CD8-positive, alpha-beta memory T cell (primary cell): ENCODE data around the gene GGN. TPM values are rescaled to one million over a fixed set of nuclear protein-coding genes. Genes with fewer than 3 reads are reported as not detected.

ENCODE experiments used
- CTCF ChIA-PET: fragments of 350-600 bp; sonication (Branson Sonifier 250); formaldehyde crosslinking; loops from one replicate; lab custom pipeline; 2021; ENCODE audit warnings: antibody characterized with exemption; lab: Charles Lee
- POLR2A ChIA-PET: fragments of 350-600 bp; sonication (Branson Sonifier 250); formaldehyde crosslinking; loops from one replicate; lab custom pipeline; 2021; ENCODE audit warnings: antibody characterized with exemption; lab: Charles Lee
- DNase-seq, 5 donors: peaks; one replicate each; pipeline versions ENCODE4 v3.0.0 to v3.0.0-alpha.2; 2020 to 2022; ENCODE audit warnings: mixed read lengths in 1 of 5
- H3K27ac ChIP-seq: one replicate; pipeline ENCODE4 v1.7.0; 2013; ENCODE audit warnings: low read depth, mild to moderate bottlenecking, low read length, moderate library complexity
- H3K27me3 ChIP-seq: 2 replicates; pipeline ENCODE4 v1.7.0; 2013; ENCODE audit warnings: low read length, mild to moderate bottlenecking; ENCODE audit not compliant: insufficient read depth, poor library complexity, severe bottlenecking
- H3K36me3 ChIP-seq: 2 replicates; pipeline ENCODE4 v1.7.0; 2013; ENCODE audit warnings: mild to moderate bottlenecking, low read length, moderate library complexity; ENCODE audit not compliant: insufficient read depth
- H3K4me1 ChIP-seq: 2 replicates; pipeline ENCODE4 v1.7.0; 2013; ENCODE audit warnings: mild to moderate bottlenecking, low read length, moderate library complexity; ENCODE audit not compliant: insufficient read depth
- H3K4me3 ChIP-seq: 2 replicates; pipeline ENCODE4 v1.7.0; 2013; ENCODE audit warnings: mild to moderate bottlenecking, low read length
- H3K9me3 ChIP-seq: 2 replicates; pipeline ENCODE4 v1.7.0; 2013; ENCODE audit warnings: mild to moderate bottlenecking, low read length
- H3K27ac Mint-ChIP-seq, 8 donors: one replicate each; pipeline ENCODE4 v1.8.0; 2020 to 2021; ENCODE audit warnings: mixed read lengths in 8 of 8, mild to moderate bottlenecking in 6 of 8, inconsistent platforms in 3 of 8, moderate library complexity in 3 of 8
- H3K27me3 Mint-ChIP-seq, 2 donors: one replicate each; pipeline ENCODE4 v1.8.0; 2020 to 2021; ENCODE audit warnings: mixed read lengths in 2 of 2, mild to moderate bottlenecking in 1 of 2, moderate library complexity in 1 of 2
- H3K36me3 Mint-ChIP-seq, 3 donors: one replicate each; pipeline ENCODE4 v1.8.0; 2020 to 2021; ENCODE audit warnings: mixed read lengths in 3 of 3, inconsistent platforms in 1 of 3, mild to moderate bottlenecking in 1 of 3
- H3K4me1 Mint-ChIP-seq, 3 donors: one replicate each; pipeline ENCODE4 v1.8.0; 2020 to 2021; ENCODE audit warnings: mixed read lengths in 3 of 3, inconsistent platforms in 1 of 3, mild to moderate bottlenecking in 1 of 3
- H3K4me3 Mint-ChIP-seq, 7 donors: one replicate each; pipeline ENCODE4 v1.8.0; 2020 to 2021; ENCODE audit warnings: mixed read lengths in 7 of 7, mild to moderate bottlenecking in 6 of 7, moderate library complexity in 4 of 7, inconsistent platforms in 2 of 7
- H3K9me3 Mint-ChIP-seq, 5 donors: one replicate each; pipeline ENCODE4 v1.8.0; 2020 to 2022; ENCODE audit warnings: mixed read lengths in 5 of 5, mild to moderate bottlenecking in 3 of 5, moderate library complexity in 2 of 5, inconsistent platforms in 1 of 5
- polyA plus RNA-seq: library from polyadenylated mRNA; unstranded; fragments of 300-500 nt; fragmentation: Illumina TruSeq; gene quantifications from one replicate; pipeline ENCODE4 v1.2.3, GENCODE V29; 2021
- total RNA-seq, 2 experiments: library from RNA; stranded (reverse); gene quantifications; one replicate each; pipeline ENCODE4 v1.2.3, GENCODE V29; 2021

GGN gene, protein sequence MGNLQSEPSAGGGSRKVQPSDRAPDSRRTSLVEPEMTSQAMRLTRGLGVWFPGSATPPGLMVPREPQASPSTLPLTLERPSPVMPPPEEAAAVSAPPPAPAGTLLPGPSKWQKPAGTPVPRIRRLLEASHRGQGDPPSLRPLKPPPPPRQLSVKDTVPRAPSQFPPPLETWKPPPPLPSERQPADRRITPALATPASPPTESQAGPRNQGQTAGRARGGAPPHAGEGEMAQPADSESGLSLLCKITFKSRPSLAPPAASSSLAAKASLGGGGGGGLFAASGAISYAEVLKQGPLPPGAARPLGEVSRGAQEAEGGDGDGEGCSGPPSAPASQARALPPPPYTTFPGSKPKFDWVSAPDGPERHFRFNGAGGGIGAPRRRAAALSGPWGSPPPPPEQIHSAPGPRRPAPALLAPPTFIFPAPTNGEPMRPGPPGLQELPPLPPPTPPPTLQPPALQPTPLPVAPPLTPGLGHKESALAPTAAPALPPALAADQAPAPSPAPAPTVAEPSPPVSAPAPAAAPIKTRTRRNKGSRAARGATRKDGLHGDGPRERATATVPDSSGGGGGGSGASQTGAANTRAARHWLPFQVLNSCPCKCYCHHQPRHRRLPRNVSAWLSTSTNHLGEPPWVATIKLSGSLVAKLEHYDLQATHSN
- under 1 TPM in 1 of 2 experiments, not detected in 1; 0.15 TPM for total RNA-seq
- not detected for polyA plus RNA-seq

DNA sequence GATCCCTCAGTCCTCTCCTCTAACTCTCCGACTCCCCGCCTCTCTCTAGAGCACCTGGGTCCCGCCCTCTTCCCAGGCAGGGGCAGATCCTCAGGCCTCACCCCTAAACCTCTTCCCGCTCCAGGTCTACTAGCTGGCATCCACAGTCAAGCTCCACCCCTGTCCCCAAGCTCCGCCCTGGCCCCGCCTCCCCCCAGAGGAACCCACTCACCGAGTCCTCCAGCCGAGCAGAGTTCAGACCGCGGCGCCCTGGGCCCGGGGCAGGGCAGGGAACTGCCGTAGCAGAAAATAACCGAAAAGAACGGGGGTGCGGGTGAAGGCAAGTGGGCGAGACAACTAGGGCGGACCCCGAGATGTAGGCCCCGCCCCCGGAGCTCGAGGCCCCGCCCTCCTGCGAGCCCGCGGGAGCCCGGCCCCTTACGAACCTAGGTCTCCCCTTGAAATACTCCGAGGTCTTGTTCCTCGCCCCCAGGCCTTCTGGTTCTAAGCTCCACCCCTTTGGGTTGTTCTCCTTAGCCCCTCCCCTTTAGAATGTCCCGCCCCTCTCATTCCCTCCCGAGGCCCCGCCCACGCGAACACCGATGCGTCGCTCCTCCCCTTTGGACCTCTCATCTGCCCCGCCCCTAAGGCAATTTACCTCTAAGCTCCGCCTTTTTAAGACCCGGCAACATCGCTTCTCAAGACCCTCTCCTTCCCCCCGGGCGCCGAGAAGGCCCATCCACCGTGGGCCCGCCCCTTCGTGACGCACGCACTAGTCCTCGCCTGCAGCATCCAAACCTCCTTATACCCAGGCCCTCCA is at the start of gene GGN:
Gene GGN, minus strand, starts transcription at position 485 of the 799 bp plus-strand sequence. CDS start 773 bp downstream, outside the sequence.
- H3K4me3 Mint-ChIP-seq, result peak within 1 kb of the TSS; percentile 82 to 95 (median 91)
- peaks cover 24% of the 10 kb centered on the region for H3K4me1 ChIP-seq
- POLR2A ChIA-PET, result interaction anchor here (0.5 to 3.9 kb wide), 7 partner anchors 9 to 269 kb away, joined by 3 to 19 read pairs (median 3); partner anchors contain the start of genes FAM98C and PSMD8
- H3K36me3 Mint-ChIP-seq, result peaks cover 4 to 22% (median 9%) of the 10 kb centered on the region in 3 donors
- H3K36me3 ChIP-seq, result peaks cover 5% of the 10 kb centered on the region
- peaks cover 4 to 9% of the 10 kb centered on the region in 2 donors for H3K27me3 Mint-ChIP-seq
- peak; percentile 68 to 83 (median 71) for DNase-seq
- H3K4me1 Mint-ChIP-seq, result peaks cover 17 to 28% (median 19%) of the 10 kb centered on the region in 3 donors
- no peaks in the 10 kb centered on the region for H3K9me3 ChIP-seq
- H3K27me3 ChIP-seq, result no peaks in the 10 kb centered on the region
- CTCF ChIA-PET, result interaction anchor here (1.0 to 3.8 kb wide), 3 partner anchors 13 to 144 kb away, joined by 4 to 16 read pairs (median 15); partner anchors contain the start of genes FAM98C and PSMD8
- no peaks in the 10 kb centered on the region for H3K9me3 Mint-ChIP-seq
- peak within 1 kb of the TSS; percentile 78 for H3K4me3 ChIP-seq
- H3K27ac ChIP-seq, result peak within 1 kb of the TSS; percentile 31
- H3K27ac Mint-ChIP-seq, result peak within 1 kb of the TSS; percentile 61 to 97 (median 88)

DNA sequence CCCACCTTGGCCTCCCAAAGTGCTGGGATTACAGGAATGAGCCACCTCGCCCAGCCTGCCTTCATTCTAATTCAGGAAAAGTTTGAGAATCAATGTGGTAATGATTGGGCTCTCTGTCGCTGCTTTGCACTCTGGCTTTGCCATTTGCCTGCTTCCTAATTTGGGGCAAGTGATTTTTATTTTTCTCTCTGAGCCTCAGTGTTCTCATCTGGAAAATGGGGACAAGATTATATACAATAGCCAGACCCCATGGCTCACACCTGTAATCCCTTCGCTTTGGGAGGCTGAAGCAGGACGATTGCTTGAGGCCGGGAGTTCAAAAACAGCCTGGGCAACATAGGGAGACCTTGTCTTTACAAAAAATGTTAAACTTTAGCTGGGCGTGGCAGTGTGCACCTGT is 49.5 kb upstream of the GGN start:
- Mint-ChIP-seq H3K27ac (no peak overlapping the region), H3K36me3 (peaks cover 0 to 3% (median 0%) of the 10 kb centered on the region in 3 donors), H3K9me3 (no peaks in the 10 kb centered on the region), H3K4me1 (peaks cover 6 to 11% (median 10%) of the 10 kb centered on the region in 3 donors), H3K27me3 (peaks cover 27 to 41% of the 10 kb centered on the region in 2 donors), H3K4me3 (no peak overlapping the region)
- DNase-seq, result no peak
- H3K27ac ChIP-seq, result no peak overlapping the region
- CTCF ChIA-PET, result interaction anchor here (0.6 kb wide), 1 partner anchor 521 kb away, joined by 3 read pairs; no protein-coding TSS in a partner anchor
- no peaks in the 10 kb centered on the region for H3K36me3 ChIP-seq
- POLR2A ChIA-PET, result no interaction called here
- no peaks in the 10 kb centered on the region for H3K27me3 ChIP-seq
- no peaks in the 10 kb centered on the region for H3K4me1 ChIP-seq
- H3K9me3 ChIP-seq, result no peaks in the 10 kb centered on the region
- H3K4me3 ChIP-seq, result no peak overlapping the region

DNA sequence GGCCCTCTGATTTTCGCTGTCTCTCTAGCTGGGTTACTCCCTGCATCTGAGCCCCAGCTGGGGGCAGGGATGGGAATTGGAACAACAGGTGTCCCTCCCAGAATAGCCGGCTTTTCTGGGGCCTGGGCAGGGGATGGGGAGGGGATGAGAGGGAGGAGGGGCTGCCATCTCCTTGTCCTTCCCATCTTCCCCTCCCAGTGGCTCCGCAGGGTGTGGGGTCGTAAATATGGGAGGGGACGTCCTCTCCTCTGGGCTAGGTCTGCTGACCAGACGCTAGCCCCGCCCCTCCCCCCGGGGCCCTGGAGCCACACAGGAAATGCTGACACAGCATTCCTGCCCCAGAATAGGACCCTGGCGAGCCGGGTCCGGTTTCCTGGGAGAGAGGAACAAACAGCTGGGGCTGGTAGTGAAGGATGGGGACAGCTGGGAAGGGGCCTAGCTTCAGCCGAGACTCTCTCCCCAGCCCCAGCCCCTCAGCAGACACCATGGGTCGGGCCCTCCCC is 46.8 kb upstream of the GGN start:
- Mint-ChIP-seq H3K9me3 (no peaks in the 10 kb centered on the region), H3K4me3 (peak overlapping the region in 1 of 7 donors; percentile 41), H3K27ac (no peak overlapping the region), H3K4me1 (peaks cover 6 to 11% (median 10%) of the 10 kb centered on the region in 3 donors), H3K27me3 (peaks cover 24 to 33% of the 10 kb centered on the region in 2 donors), H3K36me3 (peaks cover 0 to 3% (median 0%) of the 10 kb centered on the region in 3 donors)
- no peaks in the 10 kb centered on the region for H3K4me1 ChIP-seq
- H3K4me3 ChIP-seq, result no peak overlapping the region
- no peak for DNase-seq
- ChIA-PET POLR2A (no interaction called here), CTCF (interaction anchor here (0.7 kb wide), 1 partner anchor 18 kb away, joined by 5 read pairs; no protein-coding TSS in a partner anchor)
- no peaks in the 10 kb centered on the region for H3K36me3 ChIP-seq
- no peaks in the 10 kb centered on the region for H3K27me3 ChIP-seq
- no peak overlapping the region for H3K27ac ChIP-seq
- H3K9me3 ChIP-seq, result no peaks in the 10 kb centered on the region

DNA sequence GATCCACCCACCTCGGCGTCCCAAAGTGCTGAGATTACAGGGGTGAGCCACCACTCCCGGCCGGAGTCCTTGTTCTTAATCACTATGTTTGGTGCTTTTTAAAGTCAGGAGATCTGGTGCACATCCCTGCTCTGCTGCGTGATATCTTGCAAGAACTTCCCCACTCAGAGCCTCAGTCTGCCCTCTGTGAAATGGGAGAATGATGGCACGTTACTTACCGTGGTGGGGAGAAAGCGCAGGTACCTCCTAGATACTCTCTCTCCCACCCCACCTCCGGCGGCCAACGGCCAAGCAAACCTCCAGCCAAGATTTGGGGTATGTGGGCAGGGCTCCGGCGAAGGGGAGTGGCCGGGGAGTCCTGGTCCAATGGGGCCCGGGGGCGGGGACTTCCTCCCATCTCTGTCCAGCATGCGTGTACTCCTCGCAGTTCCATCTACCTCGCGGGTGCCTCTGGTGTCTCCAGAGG is 45.5 kb upstream of the GGN start, which contains the start of gene RYR1:
Gene RYR1, plus strand, starts transcription at position 424 of the 466 bp plus-strand sequence. CDS start 139 bp downstream, outside the sequence.
- Histone ChIP-seq H3K4me3 (no peak within 1 kb of the TSS), H3K27me3 (no peaks in the 10 kb centered on the region), H3K27ac (no peak within 1 kb of the TSS), H3K36me3 (no peaks in the 10 kb centered on the region), H3K9me3 (no peaks in the 10 kb centered on the region), H3K4me1 (no peaks in the 10 kb centered on the region)
- Mint-ChIP-seq H3K36me3 (peaks cover 0 to 3% (median 0%) of the 10 kb centered on the region in 3 donors), H3K9me3 (no peaks in the 10 kb centered on the region), H3K27ac (no peak within 1 kb of the TSS), H3K4me3 (peak within 1 kb of the TSS in 6 of 7 donors; percentile 6 to 65 (median 25)), H3K4me1 (peaks cover 8 to 17% (median 11%) of the 10 kb centered on the region in 3 donors), H3K27me3 (peaks cover 30 to 41% of the 10 kb centered on the region in 2 donors)
- POLR2A ChIA-PET, result no interaction called here
- CTCF ChIA-PET, result no interaction called here
- no peak for DNase-seq

DNA sequence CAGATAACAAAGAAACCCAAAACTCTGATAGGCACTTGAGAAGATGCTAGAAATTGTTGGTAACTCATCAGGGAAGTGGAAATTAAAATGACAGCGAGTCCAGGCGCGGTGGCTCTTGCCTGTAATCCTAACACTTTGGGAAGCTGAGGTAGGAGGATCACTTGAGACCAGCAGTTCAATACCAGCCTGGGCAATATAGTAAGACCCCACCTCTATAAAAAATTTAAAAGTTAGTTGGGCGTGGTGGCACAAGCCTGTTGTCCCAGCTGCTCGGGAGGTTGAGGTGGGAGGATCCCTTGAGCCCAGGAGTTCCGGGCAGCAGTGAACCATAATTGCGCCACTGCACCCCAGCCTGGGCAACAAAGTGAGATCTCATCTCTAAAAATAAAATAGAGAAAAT is 43.1 kb upstream of the GGN start:
- no peaks in the 10 kb centered on the region for H3K36me3 ChIP-seq
- Mint-ChIP-seq H3K4me1 (peaks cover 12 to 23% (median 17%) of the 10 kb centered on the region in 3 donors), H3K36me3 (no peaks in the 10 kb centered on the region), H3K9me3 (no peaks in the 10 kb centered on the region), H3K4me3 (no peak overlapping the region), H3K27ac (no peak overlapping the region), H3K27me3 (peaks cover 24 to 36% of the 10 kb centered on the region in 2 donors)
- H3K27me3 ChIP-seq, result no peaks in the 10 kb centered on the region
- ChIA-PET CTCF (no interaction called here), POLR2A (no interaction called here)
- no peak overlapping the region for H3K4me3 ChIP-seq
- H3K27ac ChIP-seq, result no peak overlapping the region
- no peak for DNase-seq
- H3K4me1 ChIP-seq, result no peaks in the 10 kb centered on the region
- H3K9me3 ChIP-seq, result no peaks in the 10 kb centered on the region

DNA sequence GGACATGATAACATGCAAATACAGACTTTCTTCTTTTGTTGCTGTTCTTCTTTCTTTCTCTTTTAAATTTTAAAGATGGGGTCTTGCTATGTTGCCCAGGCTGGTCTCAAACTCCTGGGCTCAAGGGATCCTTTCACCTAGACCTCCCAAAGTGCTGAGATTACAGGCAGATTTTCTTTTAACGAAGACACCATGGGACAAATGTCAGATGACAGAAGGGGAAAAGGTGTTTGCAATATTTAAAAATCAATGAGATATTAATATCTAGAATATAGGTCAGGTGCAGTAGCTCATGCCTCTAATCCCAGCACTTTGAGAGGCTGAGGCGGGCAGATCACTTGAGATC is 42.0 kb upstream of the GGN start:
- no peaks in the 10 kb centered on the region for H3K4me1 ChIP-seq
- H3K36me3 ChIP-seq, result no peaks in the 10 kb centered on the region
- H3K9me3 ChIP-seq, result no peaks in the 10 kb centered on the region
- peaks cover 19 to 36% of the 10 kb centered on the region in 2 donors for H3K27me3 Mint-ChIP-seq
- no peaks in the 10 kb centered on the region for H3K27me3 ChIP-seq
- no peak overlapping the region for H3K4me3 Mint-ChIP-seq
- peaks cover 14 to 23% (median 19%) of the 10 kb centered on the region in 3 donors for H3K4me1 Mint-ChIP-seq
- CTCF ChIA-PET, result interaction anchor here (1.0 kb wide), 1 partner anchor 27 kb away, joined by 3 read pairs; the partner anchor contains the start of gene FAM98C
- no peak overlapping the region for H3K4me3 ChIP-seq
- H3K36me3 Mint-ChIP-seq, result no peaks in the 10 kb centered on the region
- no peak overlapping the region for H3K27ac Mint-ChIP-seq
- no peak for DNase-seq
- H3K9me3 Mint-ChIP-seq, result no peaks in the 10 kb centered on the region
- POLR2A ChIA-PET, result no interaction called here
- H3K27ac ChIP-seq, result no peak overlapping the region
